Transverse colon (tissue), 3 donors: ENCODE data around the gene ZNF653.

Experiments used
- POLR2A ChIP-seq: fragments of 450-650 bp; IDR thresholded peaks from one replicate; pipeline ENCODE4 v1.6.1; 2016; ENCODE audit warnings: antibody characterized with exemption, mild to moderate bottlenecking, moderate library complexity
- TF ChIP-seq, protein P1 (sequence below), 5 experiments: fragments of 200-600 bp in 3 of 5; fragments of 450-650 bp in 2 of 5; sonication (generic) in 3 of 5; IDR thresholded peaks; 1 replicate in 2 of 5; 2 replicates in 3 of 5; pipeline ENCODE4 v1.5.1; 2016 to 2017; ENCODE audit warnings: antibody characterized with exemption in 5 of 5, inconsistent platforms in 3 of 5, mild to moderate bottlenecking in 2 of 5, moderate library complexity in 1 of 5

DNA sequence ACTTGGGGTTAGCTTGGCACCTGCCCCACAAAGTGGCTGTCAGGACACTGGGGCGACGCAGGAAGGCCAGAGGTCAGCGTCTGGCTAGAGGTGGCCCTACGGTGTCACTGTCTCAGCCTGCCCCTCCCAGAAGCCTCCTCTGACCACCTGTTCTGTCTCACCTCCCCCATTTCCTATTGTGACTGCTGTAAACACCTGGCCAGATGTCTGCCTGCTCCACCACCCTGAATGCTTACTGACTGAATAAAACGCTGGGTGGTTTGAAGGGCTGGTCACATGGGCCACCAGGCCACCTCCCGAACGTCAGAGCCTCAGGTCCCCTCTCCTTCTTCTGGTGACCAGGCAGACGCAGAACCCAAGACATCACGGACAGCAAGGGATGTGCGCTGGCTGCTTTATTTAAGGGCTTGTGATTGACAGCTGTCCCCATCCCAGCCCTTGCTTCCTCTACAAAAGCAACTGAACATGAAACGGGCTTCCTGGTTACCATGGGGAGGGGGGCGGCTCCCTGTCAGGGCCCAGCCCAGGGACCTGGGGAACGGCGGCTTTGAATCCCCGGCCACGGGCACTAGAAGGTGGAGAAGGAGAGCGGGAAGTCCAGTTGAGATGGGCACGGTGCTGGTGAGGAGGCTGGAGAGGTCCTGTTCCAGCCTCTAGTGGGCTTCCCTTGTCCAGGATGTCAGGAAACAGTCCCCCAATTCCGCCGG is 47.2 kb upstream of the ZNF653 start:
- TF ChIP-seq, protein P1, sequence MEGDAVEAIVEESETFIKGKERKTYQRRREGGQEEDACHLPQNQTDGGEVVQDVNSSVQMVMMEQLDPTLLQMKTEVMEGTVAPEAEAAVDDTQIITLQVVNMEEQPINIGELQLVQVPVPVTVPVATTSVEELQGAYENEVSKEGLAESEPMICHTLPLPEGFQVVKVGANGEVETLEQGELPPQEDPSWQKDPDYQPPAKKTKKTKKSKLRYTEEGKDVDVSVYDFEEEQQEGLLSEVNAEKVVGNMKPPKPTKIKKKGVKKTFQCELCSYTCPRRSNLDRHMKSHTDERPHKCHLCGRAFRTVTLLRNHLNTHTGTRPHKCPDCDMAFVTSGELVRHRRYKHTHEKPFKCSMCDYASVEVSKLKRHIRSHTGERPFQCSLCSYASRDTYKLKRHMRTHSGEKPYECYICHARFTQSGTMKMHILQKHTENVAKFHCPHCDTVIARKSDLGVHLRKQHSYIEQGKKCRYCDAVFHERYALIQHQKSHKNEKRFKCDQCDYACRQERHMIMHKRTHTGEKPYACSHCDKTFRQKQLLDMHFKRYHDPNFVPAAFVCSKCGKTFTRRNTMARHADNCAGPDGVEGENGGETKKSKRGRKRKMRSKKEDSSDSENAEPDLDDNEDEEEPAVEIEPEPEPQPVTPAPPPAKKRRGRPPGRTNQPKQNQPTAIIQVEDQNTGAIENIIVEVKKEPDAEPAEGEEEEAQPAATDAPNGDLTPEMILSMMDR (IDR thresholded peaks at IDR 0.05): no peak
- TF ChIP-seq POLR2A: no peak
